Measurements from ENCODE around the gene MAGI3.

MAGI3 gene

GRCh38 chr1:113545210-113545609 lies 154.9 kb downstream of the MAGI3 start:
- no peak for DNase-seq
- TF ChIP-seq CTCF (IDR thresholded peaks at IDR 0.05): no peak
- Mint-ChIP-seq H3K4me1 (no peaks in the 10 kb centered on the region), H3K27me3 (ENCODE audit: low read depth, poor library complexity) (no peaks in the 10 kb centered on the region), H3K9me3 (peaks cover 4% of the 10 kb centered on the region), H3K36me3 (ENCODE audit: low read depth) (peaks cover 12% of the 10 kb centered on the region), H3K27ac (no peak overlapping the region), H3K4me3 (no peak overlapping the region)

- peaks cover 12% of the 10 kb centered on the region for H3K36me3 Mint-ChIP-seq (ENCODE audit: low read depth)
- DNase-seq: no peak
- H3K4me1 Mint-ChIP-seq: no peaks in the 10 kb centered on the region
- H3K4me3 Mint-ChIP-seq: no peak overlapping the region
- H3K9me3 Mint-ChIP-seq: peaks cover 4% of the 10 kb centered on the region
- no peaks in the 10 kb centered on the region for H3K27me3 Mint-ChIP-seq (ENCODE audit: low read depth, poor library complexity)
- TF ChIP-seq CTCF (IDR thresholded peaks at IDR 0.05): no peak
- no peak overlapping the region for H3K27ac Mint-ChIP-seq
Measured at GRCh38 chr1:113545626-113546025, 155.3 kb downstream of the MAGI3 start.

GRCh38 chr1:113551728-113552127 lies 161.4 kb downstream of the MAGI3 start:
- Mint-ChIP-seq H3K36me3 (ENCODE audit: low read depth) (peaks cover 52% of the 10 kb centered on the region), H3K4me3 (no peak overlapping the region), H3K27me3 (ENCODE audit: low read depth, poor library complexity) (no peaks in the 10 kb centered on the region), H3K4me1 (no peaks in the 10 kb centered on the region), H3K9me3 (peaks cover 6% of the 10 kb centered on the region), H3K27ac (no peak overlapping the region)
- no peak for TF ChIP-seq CTCF (IDR thresholded peaks at IDR 0.05)
- no peak for DNase-seq

- H3K27me3 Mint-ChIP-seq (ENCODE audit: low read depth, poor library complexity): no peaks in the 10 kb centered on the region
- H3K4me1 Mint-ChIP-seq: no peaks in the 10 kb centered on the region
- H3K9me3 Mint-ChIP-seq: peaks cover 7% of the 10 kb centered on the region
- TF ChIP-seq CTCF (IDR thresholded peaks at IDR 0.05): no peak
- H3K36me3 Mint-ChIP-seq (ENCODE audit: low read depth): peaks cover 54% of the 10 kb centered on the region
- no peak overlapping the region for H3K27ac Mint-ChIP-seq
- no peak overlapping the region for H3K4me3 Mint-ChIP-seq
- DNase-seq: no peak
Measured at GRCh38 chr1:113552244-113552643, 161.9 kb downstream of the MAGI3 start.

GRCh38 chr1:113557187-113557586 lies 166.9 kb downstream of the MAGI3 start:
- Mint-ChIP-seq H3K4me3 (no peak overlapping the region), H3K27me3 (ENCODE audit: low read depth, poor library complexity) (peaks cover 4% of the 10 kb centered on the region), H3K4me1 (no peaks in the 10 kb centered on the region), H3K36me3 (ENCODE audit: low read depth) (peaks cover 76% of the 10 kb centered on the region), H3K27ac (no peak overlapping the region), H3K9me3 (peaks cover 47% of the 10 kb centered on the region)
- DNase-seq: no peak
- TF ChIP-seq CTCF (IDR thresholded peaks at IDR 0.05): no peak

GRCh38 chr1:113565621-113566020 lies 175.3 kb downstream of the MAGI3 start:
- Mint-ChIP-seq H3K36me3 (ENCODE audit: low read depth) (peaks cover 54% of the 10 kb centered on the region), H3K4me3 (no peak overlapping the region), H3K27me3 (ENCODE audit: low read depth, poor library complexity) (peaks cover 4% of the 10 kb centered on the region), H3K4me1 (no peaks in the 10 kb centered on the region), H3K9me3 (peaks cover 54% of the 10 kb centered on the region), H3K27ac (no peak overlapping the region)
- TF ChIP-seq CTCF (IDR thresholded peaks at IDR 0.05): no peak
- no peak for DNase-seq

Data from nephron progenitor cell (in vitro differentiated cells).